Tibial artery (tissue), 4 donors: ENCODE results near the gene SAPCD1.

ENCODE experiments used
- DNase-seq, 2 donors: peaks; one replicate each; pipeline ENCODE4 v3.0.0-alpha.2; 2019
- H3K27ac ChIP-seq, 2 donors: fragments of 200-600 bp; sonication (generic) in 1 of 2; 1 replicate in 1 of 2; 2 replicates in 1 of 2; pipeline ENCODE4 v1.5.1; 2018 to 2019; ENCODE audit warnings: mild to moderate bottlenecking in 1 of 2
- H3K27me3 ChIP-seq, 2 donors: fragments of 200-600 bp; sonication (generic) in 1 of 2; one replicate each; pipeline versions ENCODE4 v1.5.1 to v1.6.0; 2016 to 2019
- H3K36me3 ChIP-seq, 3 donors: fragments of 200-600 bp; sonication (generic) in 2 of 3; one replicate each; pipeline ENCODE4 v1.5.1; 2016 to 2019; ENCODE audit warnings: mild to moderate bottlenecking in 2 of 3
- H3K4me1 ChIP-seq, 4 donors: fragments of 200-600 bp; sonication (generic) in 2 of 4; 1 replicate in 3 of 4; 2 replicates in 1 of 4; pipeline ENCODE4 v1.5.1; 2016 to 2019
- H3K4me3 ChIP-seq, 2 donors: fragments of 200-600 bp; sonication (generic) in 1 of 2; 1 replicate in 1 of 2; 2 replicates in 1 of 2; pipeline ENCODE4 v1.5.1; 2018 to 2019; ENCODE audit warnings: mild to moderate bottlenecking in 2 of 2
- H3K9me3 ChIP-seq, 3 donors: fragments of 200-600 bp; sonication (generic) in 1 of 3; one replicate each; pipeline ENCODE4 v1.5.1; 2016 to 2019
- intact Hi-C: fragments of 100-400 bp; cut with DNase I; formaldehyde crosslinking; loops from one replicate; pipeline ENCODE4 v1.15.0; 2023; ENCODE audit warnings: low total_unique reads
- TF ChIP-seq, protein P1 (sequence below), 2 experiments: fragments of 200-600 bp in 1 of 2; fragments of 450-650 bp in 1 of 2; IDR thresholded peaks; one replicate each; pipeline ENCODE4 v1.5.1; 2017 to 2019; ENCODE audit warnings: antibody characterized with exemption in 2 of 2, mild to moderate bottlenecking in 1 of 2, moderate library complexity in 1 of 2

SAPCD1 gene

DNA sequence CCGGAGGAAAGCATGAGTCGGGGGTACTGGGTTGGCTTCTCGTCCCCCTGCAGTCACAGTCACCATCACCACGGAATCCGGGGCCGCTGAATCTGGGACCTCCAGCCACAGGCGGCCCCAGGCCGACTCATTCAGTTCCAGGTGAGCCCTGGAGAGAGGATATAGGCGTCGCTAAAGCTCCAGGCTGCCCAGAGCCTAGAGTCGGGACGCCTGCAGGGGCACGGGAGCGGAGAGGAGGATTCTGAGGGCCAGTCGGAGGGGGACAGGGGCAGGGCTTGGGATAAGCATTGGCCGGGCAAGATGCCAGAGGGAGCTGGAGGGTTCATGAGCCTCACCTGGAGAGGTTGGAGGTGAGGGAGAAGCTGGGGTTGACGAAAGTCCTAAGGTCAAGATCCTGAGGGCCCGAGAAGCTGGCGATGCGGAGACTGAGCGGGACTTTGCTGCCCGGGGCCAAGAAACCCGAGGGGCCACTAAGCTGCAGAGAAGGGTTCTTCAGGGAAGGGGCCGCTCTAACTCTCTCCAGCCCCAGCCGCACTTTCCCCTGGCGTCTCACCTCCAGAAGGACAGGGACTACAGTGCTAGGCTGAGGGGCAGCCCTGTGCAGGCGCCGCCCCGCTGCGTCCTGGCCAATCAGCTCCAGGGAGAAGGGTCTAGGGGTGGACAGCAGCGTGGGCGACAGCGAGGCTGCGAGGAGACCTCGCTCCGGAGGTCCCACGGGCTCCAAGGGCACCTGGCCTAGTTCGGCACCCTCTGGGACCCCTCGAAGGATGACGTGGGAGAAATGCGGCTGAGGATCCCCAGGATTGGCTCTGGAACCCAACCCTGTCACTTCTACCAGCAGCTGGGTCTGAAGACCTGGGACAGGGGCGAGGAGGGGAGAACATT, 3.7 kb downstream of the SAPCD1 start:
- TF ChIP-seq, protein P1, sequence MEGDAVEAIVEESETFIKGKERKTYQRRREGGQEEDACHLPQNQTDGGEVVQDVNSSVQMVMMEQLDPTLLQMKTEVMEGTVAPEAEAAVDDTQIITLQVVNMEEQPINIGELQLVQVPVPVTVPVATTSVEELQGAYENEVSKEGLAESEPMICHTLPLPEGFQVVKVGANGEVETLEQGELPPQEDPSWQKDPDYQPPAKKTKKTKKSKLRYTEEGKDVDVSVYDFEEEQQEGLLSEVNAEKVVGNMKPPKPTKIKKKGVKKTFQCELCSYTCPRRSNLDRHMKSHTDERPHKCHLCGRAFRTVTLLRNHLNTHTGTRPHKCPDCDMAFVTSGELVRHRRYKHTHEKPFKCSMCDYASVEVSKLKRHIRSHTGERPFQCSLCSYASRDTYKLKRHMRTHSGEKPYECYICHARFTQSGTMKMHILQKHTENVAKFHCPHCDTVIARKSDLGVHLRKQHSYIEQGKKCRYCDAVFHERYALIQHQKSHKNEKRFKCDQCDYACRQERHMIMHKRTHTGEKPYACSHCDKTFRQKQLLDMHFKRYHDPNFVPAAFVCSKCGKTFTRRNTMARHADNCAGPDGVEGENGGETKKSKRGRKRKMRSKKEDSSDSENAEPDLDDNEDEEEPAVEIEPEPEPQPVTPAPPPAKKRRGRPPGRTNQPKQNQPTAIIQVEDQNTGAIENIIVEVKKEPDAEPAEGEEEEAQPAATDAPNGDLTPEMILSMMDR (IDR thresholded peaks at IDR 0.05), result no peak
- Histone ChIP-seq H3K9me3 (no peaks in the 10 kb centered on the region), H3K27me3 (peaks cover 0 to 12% of the 10 kb centered on the region in 2 donors), H3K4me1 (peaks cover 0 to 7% (median 3%) of the 10 kb centered on the region in 4 donors), H3K36me3 (peaks cover 0 to 4% (median 0%) of the 10 kb centered on the region in 3 donors), H3K27ac (no peak overlapping the region), H3K4me3 (peak overlapping the region in 1 of 2 donors; percentile 26)
- intact Hi-C loops, result no loop called here
- no peak for DNase-seq

DNA sequence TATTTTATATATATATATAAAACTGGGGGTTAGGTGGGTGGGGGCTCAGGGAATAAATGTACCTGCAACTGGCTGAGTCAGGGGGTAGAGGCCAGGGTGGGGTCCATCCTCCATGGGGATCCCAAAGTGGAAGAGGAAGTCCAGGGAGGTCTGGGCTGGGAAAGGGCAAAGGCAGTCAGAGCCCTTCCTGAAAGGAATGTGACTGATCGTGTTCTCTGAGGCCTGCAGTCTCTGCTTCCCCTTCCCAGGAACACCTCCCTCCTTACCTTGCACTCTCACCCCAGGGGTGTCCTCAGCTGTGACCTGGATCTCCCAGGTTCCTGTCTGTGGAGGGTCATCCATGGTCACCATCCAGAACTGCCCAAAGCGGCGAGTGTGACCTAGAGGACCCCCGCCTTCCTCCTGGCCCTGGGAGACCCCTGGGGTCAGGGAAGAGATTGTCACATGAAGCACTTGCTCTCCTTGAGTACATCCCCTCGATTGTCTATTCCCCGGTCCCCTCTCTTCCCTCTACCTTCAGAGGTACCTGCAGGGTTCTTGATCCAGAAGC, 4.7 kb downstream of the SAPCD1 start:
- Histone ChIP-seq H3K36me3 (no peaks in the 10 kb centered on the region), H3K9me3 (no peaks in the 10 kb centered on the region), H3K4me1 (peaks cover 0 to 7% (median 3%) of the 10 kb centered on the region in 4 donors), H3K27me3 (peaks cover 0 to 12% of the 10 kb centered on the region in 2 donors), H3K4me3 (no peak overlapping the region), H3K27ac (no peak overlapping the region)
- intact Hi-C loops, result no loop called here
- TF ChIP-seq, protein P1 (IDR thresholded peaks at IDR 0.05), result no peak
- DNase-seq, result no peak

DNA sequence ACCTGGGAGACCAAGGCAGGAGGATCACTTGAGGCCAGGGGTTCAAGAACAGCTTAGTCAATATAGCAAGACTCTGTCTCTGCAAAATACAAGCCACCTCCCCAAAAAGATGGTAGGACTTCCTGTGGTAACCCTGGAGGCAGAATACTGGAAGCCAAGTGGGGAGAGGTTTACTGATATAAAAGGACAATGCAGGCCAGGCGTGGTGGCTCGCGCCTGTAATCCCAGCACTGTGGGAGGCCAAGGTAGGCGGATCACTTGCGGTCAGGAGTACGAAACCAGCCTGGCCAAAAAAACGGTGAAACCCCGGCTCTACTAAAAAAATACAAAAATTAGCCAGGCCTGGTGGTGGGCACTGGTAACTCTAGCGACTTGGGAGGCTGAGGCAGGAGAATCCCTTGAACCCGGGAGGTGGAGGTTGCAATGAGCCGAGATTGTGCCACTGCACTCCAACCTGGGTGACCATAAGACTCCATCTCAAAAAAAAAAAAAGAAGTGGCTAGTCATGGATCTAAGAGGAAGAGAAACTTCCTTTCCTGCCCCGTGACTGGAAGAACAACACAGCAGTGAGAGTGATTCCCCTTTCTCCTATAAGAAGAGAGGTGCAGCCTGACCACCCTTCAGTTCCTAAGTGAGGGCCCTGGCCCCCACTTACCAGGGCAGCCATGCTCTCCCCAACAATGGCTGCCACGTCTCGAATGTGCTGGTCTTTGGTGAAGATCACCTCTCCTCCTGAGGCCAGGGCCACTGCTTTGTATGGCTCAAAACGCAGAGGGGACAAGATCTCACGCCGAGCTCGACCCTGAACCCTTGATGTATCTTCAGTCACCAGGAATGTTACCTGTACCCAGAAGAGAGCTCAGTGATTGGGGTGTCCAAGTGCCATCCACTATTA, 6.2 kb downstream of the SAPCD1 start:
- Histone ChIP-seq H3K27me3 (peaks cover 0 to 12% of the 10 kb centered on the region in 2 donors), H3K4me1 (peaks cover 0 to 7% (median 3%) of the 10 kb centered on the region in 4 donors), H3K36me3 (no peaks in the 10 kb centered on the region), H3K27ac (no peak overlapping the region), H3K4me3 (no peak overlapping the region), H3K9me3 (no peaks in the 10 kb centered on the region)
- DNase-seq, result no peak
- TF ChIP-seq, protein P1 (IDR thresholded peaks at IDR 0.05), result no peak
- intact Hi-C loops, result no loop called here

DNA sequence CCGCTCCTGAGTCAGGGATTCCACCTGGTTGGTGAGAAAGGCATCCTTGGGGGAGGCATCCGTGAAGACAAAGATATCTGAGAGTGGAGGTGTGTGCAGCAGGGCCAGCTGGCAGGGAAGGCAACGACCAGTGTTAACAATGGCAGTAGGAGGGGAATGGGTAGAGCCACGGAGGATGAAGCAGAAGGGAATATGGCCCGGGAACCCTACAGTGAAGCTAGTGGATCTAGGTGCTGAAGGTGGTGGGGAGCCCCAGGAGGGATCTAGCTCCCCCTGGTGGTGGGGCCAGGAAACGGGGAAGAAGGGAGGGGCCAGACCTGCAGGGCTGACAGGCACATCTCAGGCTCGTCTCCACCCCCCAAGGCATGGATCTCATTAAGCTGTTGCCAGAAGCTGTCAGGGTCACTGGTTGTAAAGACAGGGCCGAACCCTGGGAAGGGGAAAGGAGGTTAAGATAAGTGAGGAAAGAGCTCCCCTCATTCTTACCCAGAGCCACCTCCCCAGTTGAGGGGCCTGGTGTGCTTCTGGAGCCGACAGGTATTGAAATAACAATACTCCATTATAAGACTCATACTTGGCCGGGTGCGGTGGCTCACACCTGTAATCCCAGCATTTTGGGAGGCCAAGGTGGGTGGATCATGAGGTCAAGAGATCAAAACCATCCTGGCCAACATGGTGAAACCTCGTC, 7.4 kb downstream of the SAPCD1 start:
- H3K36me3 ChIP-seq, result no peaks in the 10 kb centered on the region
- no peaks in the 10 kb centered on the region for H3K9me3 ChIP-seq
- TF ChIP-seq, protein P1 (IDR thresholded peaks at IDR 0.05), result peak; percentile 45 to 49
- DNase-seq, result peak; percentile 51 to 82
- H3K4me3 ChIP-seq, result no peak overlapping the region
- peaks cover 0 to 7% (median 3%) of the 10 kb centered on the region in 4 donors for H3K4me1 ChIP-seq
- intact Hi-C loops, result no loop called here
- peaks cover 0 to 12% of the 10 kb centered on the region in 2 donors for H3K27me3 ChIP-seq
- no peak overlapping the region for H3K27ac ChIP-seq

DNA sequence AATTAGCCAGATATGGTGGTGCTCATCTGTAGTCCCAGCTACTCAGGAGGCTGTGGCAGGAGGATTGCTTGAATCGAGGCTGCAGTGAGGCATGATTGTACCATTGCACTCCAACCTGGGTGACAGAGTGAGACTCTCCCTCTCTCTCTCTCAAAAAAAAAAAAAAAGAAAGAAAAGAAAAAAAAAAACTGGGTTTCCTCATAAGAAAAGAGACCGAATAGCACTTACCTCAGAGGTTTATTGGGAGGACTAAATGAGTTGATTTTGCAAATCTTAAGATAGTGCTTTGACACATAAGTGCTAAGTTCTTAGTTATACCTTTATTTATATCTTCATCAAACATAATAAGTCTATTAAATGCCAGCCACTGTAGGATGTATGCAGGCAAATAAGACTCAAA, 8.4 kb downstream of the SAPCD1 start:
- Histone ChIP-seq H3K36me3 (no peaks in the 10 kb centered on the region), H3K27me3 (peaks cover 0 to 8% of the 10 kb centered on the region in 2 donors), H3K27ac (no peak overlapping the region), H3K4me3 (no peak overlapping the region), H3K9me3 (no peaks in the 10 kb centered on the region), H3K4me1 (peaks cover 0 to 7% (median 3%) of the 10 kb centered on the region in 4 donors)
- DNase-seq, result no peak
- TF ChIP-seq, protein P1 (IDR thresholded peaks at IDR 0.05), result no peak
- intact Hi-C loops, result no loop called here
